Fibroblast of mammary gland (primary cell): ENCODE results near the gene PTPN6.
A peak's percentile ranks its signal among the peaks of the same experiment; 100 is the strongest.

Source experiments
- DNase-seq: peaks from one replicate; pipeline ENCODE4 v3.0.0-alpha.2; 2010; ENCODE audit warnings: low read depth
- H3K4me3 ChIP-seq: 2 replicates; pipeline ENCODE4 v1.5.1; 2011; ENCODE audit warnings: low read depth, mild to moderate bottlenecking, low read length, moderate library complexity; ENCODE audit not compliant: control insufficient read depth
- TF ChIP-seq, protein P1 (sequence below): conservative IDR thresholded peaks from 2 replicates; pipeline ENCODE4 v1.5.1; 2011; ENCODE audit warnings: low read depth, low read length, inconsistent platforms; ENCODE audit not compliant: control insufficient read depth, insufficient read depth

PTPN6 gene

GRCh38 chr12:6909421-6910145, 41.6 kb upstream of the PTPN6 start:
- DNase-seq = no peak
- no peak overlapping the region for H3K4me3 ChIP-seq
- TF ChIP-seq, protein P1, sequence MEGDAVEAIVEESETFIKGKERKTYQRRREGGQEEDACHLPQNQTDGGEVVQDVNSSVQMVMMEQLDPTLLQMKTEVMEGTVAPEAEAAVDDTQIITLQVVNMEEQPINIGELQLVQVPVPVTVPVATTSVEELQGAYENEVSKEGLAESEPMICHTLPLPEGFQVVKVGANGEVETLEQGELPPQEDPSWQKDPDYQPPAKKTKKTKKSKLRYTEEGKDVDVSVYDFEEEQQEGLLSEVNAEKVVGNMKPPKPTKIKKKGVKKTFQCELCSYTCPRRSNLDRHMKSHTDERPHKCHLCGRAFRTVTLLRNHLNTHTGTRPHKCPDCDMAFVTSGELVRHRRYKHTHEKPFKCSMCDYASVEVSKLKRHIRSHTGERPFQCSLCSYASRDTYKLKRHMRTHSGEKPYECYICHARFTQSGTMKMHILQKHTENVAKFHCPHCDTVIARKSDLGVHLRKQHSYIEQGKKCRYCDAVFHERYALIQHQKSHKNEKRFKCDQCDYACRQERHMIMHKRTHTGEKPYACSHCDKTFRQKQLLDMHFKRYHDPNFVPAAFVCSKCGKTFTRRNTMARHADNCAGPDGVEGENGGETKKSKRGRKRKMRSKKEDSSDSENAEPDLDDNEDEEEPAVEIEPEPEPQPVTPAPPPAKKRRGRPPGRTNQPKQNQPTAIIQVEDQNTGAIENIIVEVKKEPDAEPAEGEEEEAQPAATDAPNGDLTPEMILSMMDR = no peak

DNA sequence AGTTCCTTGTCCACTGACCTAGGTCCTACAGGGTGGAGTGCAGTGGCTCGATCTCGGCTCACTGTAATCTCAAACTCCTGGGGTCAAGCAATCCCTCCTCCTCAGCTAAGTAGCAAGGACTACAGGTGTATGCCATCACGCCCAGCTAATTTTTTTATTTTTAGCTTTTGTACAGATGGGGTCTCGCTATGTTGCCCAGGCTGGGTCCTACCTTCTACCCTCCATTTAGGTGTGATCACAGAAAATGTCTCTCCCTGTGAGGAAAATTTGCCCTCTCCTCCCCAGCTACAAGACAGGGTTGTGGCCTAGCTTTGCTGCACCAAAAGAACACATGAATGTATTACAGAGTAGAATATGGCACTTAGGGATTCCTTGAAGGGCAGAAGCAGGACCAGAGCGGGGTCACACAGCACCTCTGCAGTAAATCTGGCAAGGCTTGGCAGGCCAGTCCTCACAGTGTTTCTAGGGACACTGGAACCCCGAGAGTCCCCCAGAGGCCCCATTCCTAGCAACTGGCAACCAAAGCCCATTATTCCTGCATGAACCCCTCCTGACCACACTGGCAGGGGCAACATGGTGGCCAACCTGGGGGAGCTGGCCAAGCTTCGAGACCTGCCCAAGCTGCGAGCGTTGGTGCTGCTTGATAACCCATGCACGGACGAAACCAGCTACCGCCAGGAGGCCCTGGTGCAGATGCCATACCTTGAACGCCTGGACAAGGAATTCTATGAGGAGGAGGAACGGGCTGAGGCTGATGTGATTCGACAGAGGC, 38.8 kb upstream of the PTPN6 start:
- H3K4me3 ChIP-seq = no peak overlapping the region
- TF ChIP-seq, protein P1 = no peak
- DNase-seq = no peak

- peak within 1 kb of the TSS; percentile 61 for H3K4me3 ChIP-seq
- TF ChIP-seq, protein P1 = no peak
- peak; percentile 52 for DNase-seq
Observed at GRCh38 chr12:6914246-6914946, 36.8 kb upstream of the PTPN6 start, which contains the start of gene ENO2. Gene ENO2 (plus strand): TSS chr12:6914580. CDS start chr12:6915833, 1,253 bp downstream.

GRCh38 chr12:6914947-6915788, 36.0 kb upstream of the PTPN6 start:
- H3K4me3 ChIP-seq = peak overlapping the region; percentile 61
- DNase-seq = no peak
- TF ChIP-seq, protein P1 = no peak

- TF ChIP-seq, protein P1 = no peak
- DNase-seq = no peak
- H3K4me3 ChIP-seq = no peak overlapping the region
Observed at GRCh38 chr12:6915789-6916285, 35.3 kb upstream of the PTPN6 start.
